WTC11 (cell line): Measurements from ENCODE around the gene AKNAD1. TPM values are rescaled to one million over a fixed set of nuclear protein-coding genes. Genes with fewer than 3 reads are reported as not detected.

Source experiments
- ATAC-seq: fragments of 200-7000 bp; cut with Tn5 transposase; 2 replicates; pipeline ENCODE4 v1.10.0; 2021; ENCODE audit warnings: mild to moderate bottlenecking, moderate library complexity
- Bru-seq: library from RNA; stranded (reverse); fragments of 400-500 nt; gene quantifications from one replicate; lab custom pipeline; 2021; lab: Mats Ljungman, UMichigan
- CTCF ChIA-PET: fragments of 300-600 bp; sonication (Branson Sonifier 250); formaldehyde crosslinking; loops from one replicate; lab custom pipeline; 2021; ENCODE audit warnings: antibody characterized with exemption; lab: Charles Lee
- POLR2A ChIA-PET: fragments of 350-600 bp; sonication (Branson Sonifier 250); formaldehyde crosslinking; loops from one replicate; lab custom pipeline; 2021; ENCODE audit warnings: antibody characterized with exemption; lab: Charles Lee
- DNase-seq: peaks from one replicate; pipeline ENCODE4 v3.0.0; 2021; ENCODE audit warnings: low spot score
- H3K27ac Mint-ChIP-seq: 2 replicates; pipeline ENCODE4 v1.8.0; 2021; ENCODE audit warnings: mixed read lengths
- H3K27me3 Mint-ChIP-seq: 2 replicates; pipeline ENCODE4 v1.8.0; 2021; ENCODE audit warnings: low read depth, mild to moderate bottlenecking, moderate library complexity, mixed read lengths
- H3K36me3 Mint-ChIP-seq: 2 replicates; pipeline ENCODE4 v1.8.0; 2021; ENCODE audit warnings: mixed read lengths
- H3K4me1 Mint-ChIP-seq: 2 replicates; pipeline ENCODE4 v1.8.0; 2022; ENCODE audit warnings: mixed read lengths
- H3K4me3 Mint-ChIP-seq: 2 replicates; pipeline ENCODE4 v1.8.0; 2021; ENCODE audit warnings: mild to moderate bottlenecking, moderate library complexity, mixed read lengths
- H3K9me3 Mint-ChIP-seq: 2 replicates; pipeline ENCODE4 v1.8.0; 2021; ENCODE audit warnings: mixed read lengths
- ELF4 ChIP-seq: sonication (generic); formaldehyde crosslinking; IDR thresholded peaks from 2 replicates; pipeline ENCODE4 v1.8.1; 2022; ENCODE audit warnings: low read depth, mild to moderate bottlenecking, moderate library complexity, missing genetic modification reagents
- GTF2I ChIP-seq: fragments of 250-450 bp; sonication (Bioruptor Pico); conservative IDR thresholded peaks from 2 replicates; pipeline ENCODE4 v1.4.0; 2021; ENCODE audit warnings: mild to moderate bottlenecking
- NFYB ChIP-seq: sonication (generic); formaldehyde crosslinking; conservative IDR thresholded peaks from 2 replicates; pipeline ENCODE4 v1.8.0; 2022; ENCODE audit warnings: low read depth, missing genetic modification reagents
- NR2C2 ChIP-seq: sonication (generic); formaldehyde crosslinking; IDR thresholded peaks from 2 replicates; pipeline ENCODE4 v1.8.0; 2022; ENCODE audit warnings: mild to moderate bottlenecking, missing genetic modification reagents
- SOX15 ChIP-seq: fragments of 250-450 bp; sonication (Bioruptor Pico); IDR thresholded peaks from 2 replicates; pipeline ENCODE4 v1.9.0; 2021; ENCODE audit warnings: mild to moderate bottlenecking
- TEAD1 ChIP-seq: sonication (generic); formaldehyde crosslinking; IDR thresholded peaks from 2 replicates; pipeline ENCODE4 v1.8.0; 2022; ENCODE audit warnings: mild to moderate bottlenecking, missing genetic modification reagents
- TEAD4 ChIP-seq: sonication (generic); formaldehyde crosslinking; IDR thresholded peaks from 2 replicates; pipeline ENCODE4 v1.8.0; 2022; ENCODE audit warnings: mild to moderate bottlenecking, missing genetic modification reagents
- ZNF423 ChIP-seq: fragments of 250-450 bp; sonication (Bioruptor Pico); IDR thresholded peaks from 2 replicates; pipeline ENCODE4 v2.1.2; 2022; ENCODE audit warnings: mild to moderate bottlenecking, moderate library complexity
- ZNF671 ChIP-seq: fragments of 250-450 bp; sonication (Bioruptor Pico); IDR thresholded peaks from 2 replicates; pipeline ENCODE4 v1.8.0; 2021; ENCODE audit warnings: mild to moderate bottlenecking
- long read RNA-seq, 3 experiments: library from RNA in 1 of 3; library from capped mRNA in 1 of 3; library from polyadenylated mRNA in 1 of 3; unstranded in 2 of 3; stranded (forward) in 1 of 3; transcript quantifications; one replicate each; pipeline ENCODE4 v2.0.0, GENCODE V29; 2021
- total RNA-seq: library from RNA; stranded (reverse); gene quantifications from 3 replicates; pipeline ENCODE4 v1.2.3, GENCODE V29; 2021
- TF ChIP-seq, protein P1 (sequence below): fragments of 200-600 bp; IDR thresholded peaks from 2 replicates; pipeline ENCODE4 v1.8.0; 2022; ENCODE audit warnings: antibody characterized with exemption
- TF ChIP-seq, protein P2 (sequence below): sonication (generic); formaldehyde crosslinking; IDR thresholded peaks from 2 replicates; pipeline ENCODE4 v1.8.1; 2023; ENCODE audit warnings: mild to moderate bottlenecking, missing genetic modification reagents
- TF ChIP-seq, protein P3 (sequence below): sonication (generic); formaldehyde crosslinking; IDR thresholded peaks from 2 replicates; pipeline ENCODE4 v1.8.0; 2023; ENCODE audit warnings: missing genetic modification reagents, mild to moderate bottlenecking, borderline replicate concordance
- TF ChIP-seq, protein P4 (sequence below): sonication (generic); formaldehyde crosslinking; conservative IDR thresholded peaks from 2 replicates; pipeline ENCODE4 v1.8.1; 2023; ENCODE audit warnings: mild to moderate bottlenecking, low read depth, missing genetic modification reagents, moderate library complexity
- TF ChIP-seq, protein P5 (sequence below): sonication (generic); formaldehyde crosslinking; IDR thresholded peaks from 2 replicates; pipeline ENCODE4 v1.8.1; 2022; ENCODE audit warnings: low read depth, mild to moderate bottlenecking, moderate library complexity, missing genetic modification reagents, borderline replicate concordance
- TF ChIP-seq, protein P6 (sequence below): fragments of 250-450 bp; sonication (Bioruptor Pico); conservative IDR thresholded peaks from 2 replicates; pipeline ENCODE4 v1.9.0; 2021; ENCODE audit warnings: mild to moderate bottlenecking

Gene AKNAD1, protein sequence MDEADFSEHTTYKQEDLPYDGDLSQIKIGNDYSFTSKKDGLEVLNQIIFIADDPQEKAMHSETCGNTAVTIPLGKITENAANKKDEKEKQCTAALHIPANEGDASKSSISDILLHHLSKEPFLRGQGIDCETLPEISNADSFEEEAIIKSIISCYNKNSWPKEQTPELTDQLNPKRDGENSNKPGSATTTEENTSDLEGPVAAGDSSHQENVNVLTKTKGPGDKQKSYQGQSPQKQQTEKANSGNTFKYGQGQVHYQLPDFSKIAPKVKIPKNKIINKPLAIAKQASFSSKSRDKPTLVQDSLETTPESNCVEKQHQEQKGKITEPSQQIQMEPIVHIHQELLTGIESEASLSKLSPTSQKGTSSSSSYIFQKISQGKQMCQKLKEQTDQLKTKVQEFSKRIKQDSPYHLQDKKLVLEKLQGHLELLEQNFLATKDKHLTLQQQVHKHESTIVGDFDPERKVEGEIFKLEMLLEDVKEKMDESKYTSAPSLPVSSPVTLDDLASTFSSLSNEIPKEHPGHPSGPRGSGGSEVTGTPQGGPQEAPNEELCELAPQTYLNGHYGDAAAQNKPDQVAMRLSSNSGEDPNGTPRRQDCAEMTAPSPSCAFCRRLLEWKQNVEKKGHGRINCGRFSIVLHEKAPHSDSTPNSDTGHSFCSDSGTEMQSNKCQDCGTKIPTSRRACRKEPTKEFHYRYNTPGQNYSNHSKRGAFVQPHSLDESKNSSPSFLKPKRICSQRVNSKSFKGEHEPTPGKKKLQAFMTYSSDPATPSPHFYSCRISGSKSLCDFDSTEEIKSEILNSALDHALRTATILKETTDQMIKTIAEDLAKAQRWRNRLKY
- not detected in 3 replicates for total RNA-seq
- percentile 2 among the genes with signal in this experiment for Bru-seq, nascent RNA
- long read RNA-seq, experiment 1, result 0 reads
- long read RNA-seq, experiment 2, result 0 reads
- long read RNA-seq, experiment 3, result 0 reads

DNA sequence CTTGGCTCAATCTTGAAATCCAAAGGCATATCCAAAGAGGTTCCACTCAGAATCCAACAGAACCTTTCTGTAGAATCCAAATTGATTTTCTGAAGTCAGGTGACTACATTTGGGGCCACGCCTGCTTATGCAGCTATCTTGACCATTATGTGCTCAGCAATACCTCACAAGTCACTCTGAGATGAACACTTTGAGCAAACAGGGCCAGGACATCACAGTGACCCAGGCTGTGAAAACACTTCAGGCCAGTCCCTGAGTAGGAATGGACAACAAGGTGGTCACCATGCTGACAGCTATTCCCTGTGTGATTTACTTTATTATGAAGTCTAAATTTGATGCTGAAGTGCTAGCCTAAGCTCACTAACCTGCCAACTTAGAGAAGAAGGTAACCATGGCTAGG is at the start of gene AKNAD1:
Gene AKNAD1 (minus strand): TSS at position 101 of the 400 bp plus-strand sequence. CDS start 4,430 bp downstream, outside the sequence.
- H3K4me1 Mint-ChIP-seq, result no peaks in the 10 kb centered on the region
- POLR2A ChIA-PET, result no interaction called here
- no peak within 1 kb of the TSS for H3K27ac Mint-ChIP-seq

More for the DNA sequence above, at the start of gene AKNAD1:
- CTCF ChIA-PET, result no interaction called here
- DNase-seq, result no peak
- no peaks in the 10 kb centered on the region for H3K27me3 Mint-ChIP-seq
- no peak within 1 kb of the TSS for H3K4me3 Mint-ChIP-seq
- no peaks in the 10 kb centered on the region for H3K9me3 Mint-ChIP-seq
- TF ChIP-seq SOX15 (CRISPR knock-in tag) (no peak), ZNF423 (CRISPR knock-in tag) (no peak), NR2C2 (CRISPR knock-in tag) (no peak), ELF4 (no peak), ZNF671 (CRISPR knock-in tag) (no peak), NFYB (CRISPR knock-in tag) (no peak), TEAD1 (CRISPR knock-in tag) (no peak), TEAD4 (CRISPR knock-in tag) (no peak), GTF2I (CRISPR knock-in tag) (no peak)
- TF ChIP-seq, protein P1, sequence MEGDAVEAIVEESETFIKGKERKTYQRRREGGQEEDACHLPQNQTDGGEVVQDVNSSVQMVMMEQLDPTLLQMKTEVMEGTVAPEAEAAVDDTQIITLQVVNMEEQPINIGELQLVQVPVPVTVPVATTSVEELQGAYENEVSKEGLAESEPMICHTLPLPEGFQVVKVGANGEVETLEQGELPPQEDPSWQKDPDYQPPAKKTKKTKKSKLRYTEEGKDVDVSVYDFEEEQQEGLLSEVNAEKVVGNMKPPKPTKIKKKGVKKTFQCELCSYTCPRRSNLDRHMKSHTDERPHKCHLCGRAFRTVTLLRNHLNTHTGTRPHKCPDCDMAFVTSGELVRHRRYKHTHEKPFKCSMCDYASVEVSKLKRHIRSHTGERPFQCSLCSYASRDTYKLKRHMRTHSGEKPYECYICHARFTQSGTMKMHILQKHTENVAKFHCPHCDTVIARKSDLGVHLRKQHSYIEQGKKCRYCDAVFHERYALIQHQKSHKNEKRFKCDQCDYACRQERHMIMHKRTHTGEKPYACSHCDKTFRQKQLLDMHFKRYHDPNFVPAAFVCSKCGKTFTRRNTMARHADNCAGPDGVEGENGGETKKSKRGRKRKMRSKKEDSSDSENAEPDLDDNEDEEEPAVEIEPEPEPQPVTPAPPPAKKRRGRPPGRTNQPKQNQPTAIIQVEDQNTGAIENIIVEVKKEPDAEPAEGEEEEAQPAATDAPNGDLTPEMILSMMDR, result no peak
- TF ChIP-seq, protein P2, sequence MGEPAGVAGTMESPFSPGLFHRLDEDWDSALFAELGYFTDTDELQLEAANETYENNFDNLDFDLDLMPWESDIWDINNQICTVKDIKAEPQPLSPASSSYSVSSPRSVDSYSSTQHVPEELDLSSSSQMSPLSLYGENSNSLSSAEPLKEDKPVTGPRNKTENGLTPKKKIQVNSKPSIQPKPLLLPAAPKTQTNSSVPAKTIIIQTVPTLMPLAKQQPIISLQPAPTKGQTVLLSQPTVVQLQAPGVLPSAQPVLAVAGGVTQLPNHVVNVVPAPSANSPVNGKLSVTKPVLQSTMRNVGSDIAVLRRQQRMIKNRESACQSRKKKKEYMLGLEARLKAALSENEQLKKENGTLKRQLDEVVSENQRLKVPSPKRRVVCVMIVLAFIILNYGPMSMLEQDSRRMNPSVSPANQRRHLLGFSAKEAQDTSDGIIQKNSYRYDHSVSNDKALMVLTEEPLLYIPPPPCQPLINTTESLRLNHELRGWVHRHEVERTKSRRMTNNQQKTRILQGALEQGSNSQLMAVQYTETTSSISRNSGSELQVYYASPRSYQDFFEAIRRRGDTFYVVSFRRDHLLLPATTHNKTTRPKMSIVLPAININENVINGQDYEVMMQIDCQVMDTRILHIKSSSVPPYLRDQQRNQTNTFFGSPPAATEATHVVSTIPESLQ (CRISPR knock-in tag), result no peak
- TF ChIP-seq, protein P3, sequence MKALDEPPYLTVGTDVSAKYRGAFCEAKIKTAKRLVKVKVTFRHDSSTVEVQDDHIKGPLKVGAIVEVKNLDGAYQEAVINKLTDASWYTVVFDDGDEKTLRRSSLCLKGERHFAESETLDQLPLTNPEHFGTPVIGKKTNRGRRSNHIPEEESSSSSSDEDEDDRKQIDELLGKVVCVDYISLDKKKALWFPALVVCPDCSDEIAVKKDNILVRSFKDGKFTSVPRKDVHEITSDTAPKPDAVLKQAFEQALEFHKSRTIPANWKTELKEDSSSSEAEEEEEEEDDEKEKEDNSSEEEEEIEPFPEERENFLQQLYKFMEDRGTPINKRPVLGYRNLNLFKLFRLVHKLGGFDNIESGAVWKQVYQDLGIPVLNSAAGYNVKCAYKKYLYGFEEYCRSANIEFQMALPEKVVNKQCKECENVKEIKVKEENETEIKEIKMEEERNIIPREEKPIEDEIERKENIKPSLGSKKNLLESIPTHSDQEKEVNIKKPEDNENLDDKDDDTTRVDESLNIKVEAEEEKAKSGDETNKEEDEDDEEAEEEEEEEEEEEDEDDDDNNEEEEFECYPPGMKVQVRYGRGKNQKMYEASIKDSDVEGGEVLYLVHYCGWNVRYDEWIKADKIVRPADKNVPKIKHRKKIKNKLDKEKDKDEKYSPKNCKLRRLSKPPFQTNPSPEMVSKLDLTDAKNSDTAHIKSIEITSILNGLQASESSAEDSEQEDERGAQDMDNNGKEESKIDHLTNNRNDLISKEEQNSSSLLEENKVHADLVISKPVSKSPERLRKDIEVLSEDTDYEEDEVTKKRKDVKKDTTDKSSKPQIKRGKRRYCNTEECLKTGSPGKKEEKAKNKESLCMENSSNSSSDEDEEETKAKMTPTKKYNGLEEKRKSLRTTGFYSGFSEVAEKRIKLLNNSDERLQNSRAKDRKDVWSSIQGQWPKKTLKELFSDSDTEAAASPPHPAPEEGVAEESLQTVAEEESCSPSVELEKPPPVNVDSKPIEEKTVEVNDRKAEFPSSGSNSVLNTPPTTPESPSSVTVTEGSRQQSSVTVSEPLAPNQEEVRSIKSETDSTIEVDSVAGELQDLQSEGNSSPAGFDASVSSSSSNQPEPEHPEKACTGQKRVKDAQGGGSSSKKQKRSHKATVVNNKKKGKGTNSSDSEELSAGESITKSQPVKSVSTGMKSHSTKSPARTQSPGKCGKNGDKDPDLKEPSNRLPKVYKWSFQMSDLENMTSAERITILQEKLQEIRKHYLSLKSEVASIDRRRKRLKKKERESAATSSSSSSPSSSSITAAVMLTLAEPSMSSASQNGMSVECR (CRISPR knock-in tag), result no peak
- TF ChIP-seq, protein P4, sequence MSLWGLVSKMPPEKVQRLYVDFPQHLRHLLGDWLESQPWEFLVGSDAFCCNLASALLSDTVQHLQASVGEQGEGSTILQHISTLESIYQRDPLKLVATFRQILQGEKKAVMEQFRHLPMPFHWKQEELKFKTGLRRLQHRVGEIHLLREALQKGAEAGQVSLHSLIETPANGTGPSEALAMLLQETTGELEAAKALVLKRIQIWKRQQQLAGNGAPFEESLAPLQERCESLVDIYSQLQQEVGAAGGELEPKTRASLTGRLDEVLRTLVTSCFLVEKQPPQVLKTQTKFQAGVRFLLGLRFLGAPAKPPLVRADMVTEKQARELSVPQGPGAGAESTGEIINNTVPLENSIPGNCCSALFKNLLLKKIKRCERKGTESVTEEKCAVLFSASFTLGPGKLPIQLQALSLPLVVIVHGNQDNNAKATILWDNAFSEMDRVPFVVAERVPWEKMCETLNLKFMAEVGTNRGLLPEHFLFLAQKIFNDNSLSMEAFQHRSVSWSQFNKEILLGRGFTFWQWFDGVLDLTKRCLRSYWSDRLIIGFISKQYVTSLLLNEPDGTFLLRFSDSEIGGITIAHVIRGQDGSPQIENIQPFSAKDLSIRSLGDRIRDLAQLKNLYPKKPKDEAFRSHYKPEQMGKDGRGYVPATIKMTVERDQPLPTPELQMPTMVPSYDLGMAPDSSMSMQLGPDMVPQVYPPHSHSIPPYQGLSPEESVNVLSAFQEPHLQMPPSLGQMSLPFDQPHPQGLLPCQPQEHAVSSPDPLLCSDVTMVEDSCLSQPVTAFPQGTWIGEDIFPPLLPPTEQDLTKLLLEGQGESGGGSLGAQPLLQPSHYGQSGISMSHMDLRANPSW (CRISPR knock-in tag), result no peak
- TF ChIP-seq, protein P5, sequence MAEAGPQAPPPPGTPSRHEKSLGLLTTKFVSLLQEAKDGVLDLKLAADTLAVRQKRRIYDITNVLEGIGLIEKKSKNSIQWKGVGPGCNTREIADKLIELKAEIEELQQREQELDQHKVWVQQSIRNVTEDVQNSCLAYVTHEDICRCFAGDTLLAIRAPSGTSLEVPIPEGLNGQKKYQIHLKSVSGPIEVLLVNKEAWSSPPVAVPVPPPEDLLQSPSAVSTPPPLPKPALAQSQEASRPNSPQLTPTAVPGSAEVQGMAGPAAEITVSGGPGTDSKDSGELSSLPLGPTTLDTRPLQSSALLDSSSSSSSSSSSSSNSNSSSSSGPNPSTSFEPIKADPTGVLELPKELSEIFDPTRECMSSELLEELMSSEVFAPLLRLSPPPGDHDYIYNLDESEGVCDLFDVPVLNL, result no peak
- TF ChIP-seq, protein P6, sequence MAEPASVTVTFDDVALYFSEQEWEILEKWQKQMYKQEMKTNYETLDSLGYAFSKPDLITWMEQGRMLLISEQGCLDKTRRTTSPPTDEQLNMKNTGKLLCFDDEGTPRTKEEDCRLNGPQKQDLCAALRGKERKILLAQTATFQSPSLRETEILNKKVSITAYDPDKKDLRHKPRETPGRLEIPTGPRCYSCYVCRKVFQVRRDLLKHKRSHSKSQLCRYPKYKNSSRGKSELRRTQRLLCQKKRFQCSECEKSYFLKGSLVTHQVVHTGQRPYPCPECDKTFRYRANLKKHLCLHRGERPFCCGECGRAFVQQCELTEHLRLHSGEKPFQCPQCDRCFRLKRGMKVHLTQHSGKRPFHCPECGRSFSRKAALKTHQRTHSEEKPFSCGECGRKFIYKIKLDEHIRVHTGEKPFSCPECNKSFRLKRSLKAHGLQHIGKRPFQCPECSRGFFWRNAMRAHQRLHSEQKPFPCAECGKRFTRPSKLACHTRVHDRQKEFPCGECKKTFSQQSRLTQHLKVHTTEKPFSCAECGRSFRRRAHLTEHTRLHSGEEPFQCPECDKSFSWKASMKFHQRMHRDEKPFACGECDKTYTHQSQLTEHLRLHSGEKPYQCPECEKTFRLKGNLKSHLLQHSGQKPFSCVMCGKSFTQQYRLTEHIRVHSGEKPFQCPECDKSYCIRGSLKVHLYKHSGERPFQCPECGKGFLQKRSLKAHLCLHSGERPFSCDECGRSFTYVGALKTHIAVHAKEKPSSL, result no peak
- ATAC-seq, result no peak
- H3K36me3 Mint-ChIP-seq, result no peaks in the 10 kb centered on the region
